Activated T-cell treated with anti-CD3 and anti-CD28 coated beads for 48 hours (primary cell): ENCODE data around the gene ZSCAN1.

Experiments used
- DNase-seq: peaks from one replicate; pipeline ENCODE4 v3.0.0-alpha.2; 2020; ENCODE audit warnings: low read depth

Gene ZSCAN1

DNA sequence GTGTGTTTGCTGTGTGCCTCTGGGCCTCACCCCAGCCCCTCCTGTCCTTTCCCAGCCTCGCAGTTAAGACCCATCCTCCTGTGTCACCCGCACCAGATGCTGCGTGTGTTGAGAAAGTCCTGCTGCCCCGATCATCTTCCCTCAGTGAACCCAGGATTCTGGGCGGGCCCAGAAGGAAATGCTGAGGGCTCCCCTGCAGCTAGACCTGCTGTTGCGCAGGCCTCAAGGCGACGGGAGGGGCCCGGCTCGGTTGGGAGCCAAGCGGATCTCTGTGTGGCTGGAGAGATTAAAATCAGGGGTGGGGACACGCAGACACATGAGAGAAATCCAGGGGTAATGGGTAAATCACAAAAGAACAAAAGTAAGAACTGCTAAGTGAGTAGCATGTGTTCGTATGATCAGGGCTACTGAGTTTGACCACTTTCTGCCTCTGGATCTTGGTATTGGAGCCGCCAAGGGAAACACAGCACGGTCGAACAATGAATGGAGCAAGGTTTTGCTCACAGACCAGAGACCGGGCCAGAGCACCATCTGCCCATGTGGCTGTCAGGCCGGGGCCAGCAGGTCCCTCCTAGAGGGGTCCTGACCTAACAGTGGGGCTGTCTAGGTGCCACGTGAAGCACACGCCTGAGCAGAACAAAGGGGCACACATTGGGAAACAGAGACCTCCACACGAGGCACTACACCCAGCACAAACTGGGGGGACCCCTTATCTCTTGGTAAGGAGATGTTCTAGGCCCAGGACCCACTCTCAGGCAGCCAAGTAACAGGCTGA is 7.1 kb downstream of the ZSCAN1 start:
- no peak for DNase-seq

DNA sequence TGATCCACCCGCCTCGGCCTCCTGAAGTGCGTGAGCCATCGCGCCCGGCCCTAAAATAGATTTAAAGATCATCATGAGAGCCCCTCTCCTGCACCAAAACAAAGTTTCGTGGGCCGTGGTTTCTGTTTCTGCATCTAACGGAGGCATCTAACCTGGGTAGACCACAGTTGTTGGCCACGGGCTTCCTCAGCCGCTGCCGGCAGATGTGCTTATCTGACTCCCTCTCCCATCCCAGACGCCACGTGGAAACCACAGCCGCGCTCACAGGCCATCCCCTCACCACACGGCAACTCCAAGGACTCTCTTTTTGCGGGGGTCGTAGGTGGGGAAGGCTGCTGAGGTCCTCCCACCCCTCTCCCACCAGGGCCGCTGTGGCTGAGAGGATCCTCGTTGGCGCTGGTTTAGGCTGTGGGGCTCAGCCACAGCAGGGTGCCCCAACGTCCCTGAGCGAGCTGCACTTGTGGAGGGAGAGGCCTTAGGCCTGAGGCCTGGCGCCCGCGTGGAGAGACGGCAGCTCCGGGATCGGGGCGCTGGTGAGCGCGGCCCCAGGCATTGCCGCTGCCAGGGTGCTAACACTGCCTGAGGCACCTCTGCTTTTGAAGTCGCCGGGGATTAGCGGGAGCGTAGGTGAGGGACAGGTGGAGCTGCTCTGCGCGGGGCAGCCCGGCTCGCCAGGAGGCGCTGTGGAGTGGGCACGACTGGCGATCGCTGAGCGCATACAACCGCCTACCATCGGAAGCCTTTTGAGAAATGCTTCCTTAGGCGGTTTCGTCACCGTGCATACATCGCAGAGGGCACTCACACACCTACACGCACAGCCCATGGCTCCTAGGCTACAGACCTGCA is 8.9 kb downstream of the ZSCAN1 start:
- DNase-seq = no peak

DNA sequence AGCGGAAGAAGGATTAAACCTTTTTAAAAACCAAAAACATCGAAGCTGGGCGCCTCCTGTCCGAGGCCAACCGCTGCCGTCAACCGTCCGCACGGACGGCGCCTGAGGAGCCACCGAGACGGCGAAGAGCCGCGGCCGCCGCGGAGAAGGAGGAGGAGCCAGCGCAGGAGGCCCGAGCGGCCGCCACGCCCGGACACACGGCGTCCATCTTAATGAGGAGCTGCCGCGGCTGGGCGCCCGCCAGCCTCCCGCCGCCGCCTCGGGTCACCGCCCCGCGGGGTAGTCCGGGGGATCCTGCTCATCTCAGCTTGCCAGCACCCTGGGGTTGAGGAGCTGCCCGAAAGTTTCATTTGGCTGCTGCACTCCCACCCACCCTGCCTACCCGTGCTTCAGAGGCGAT is 10.6 kb downstream of the ZSCAN1 start:
- no peak for DNase-seq

DNA sequence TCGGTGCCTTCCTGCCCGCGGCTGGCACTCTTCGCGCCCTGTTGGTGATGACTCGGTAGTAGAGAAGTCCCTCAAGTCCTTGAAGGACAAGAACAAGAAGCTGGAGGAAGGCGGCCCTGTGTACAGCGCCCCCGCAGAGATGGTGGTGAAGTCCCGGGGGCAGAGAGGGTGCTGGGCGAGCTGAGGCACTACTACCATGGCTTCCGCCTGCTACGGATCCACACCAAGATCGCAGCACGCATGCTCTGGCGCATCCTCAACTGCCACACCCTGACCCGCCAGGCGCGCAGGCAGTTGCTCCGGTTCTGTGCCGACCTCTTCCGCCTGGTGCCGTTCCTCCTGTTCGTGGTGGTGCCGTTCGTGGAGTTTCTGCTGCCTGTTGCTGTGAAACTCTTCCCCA is 11.1 kb downstream of the ZSCAN1 start:
- DNase-seq = no peak

DNA sequence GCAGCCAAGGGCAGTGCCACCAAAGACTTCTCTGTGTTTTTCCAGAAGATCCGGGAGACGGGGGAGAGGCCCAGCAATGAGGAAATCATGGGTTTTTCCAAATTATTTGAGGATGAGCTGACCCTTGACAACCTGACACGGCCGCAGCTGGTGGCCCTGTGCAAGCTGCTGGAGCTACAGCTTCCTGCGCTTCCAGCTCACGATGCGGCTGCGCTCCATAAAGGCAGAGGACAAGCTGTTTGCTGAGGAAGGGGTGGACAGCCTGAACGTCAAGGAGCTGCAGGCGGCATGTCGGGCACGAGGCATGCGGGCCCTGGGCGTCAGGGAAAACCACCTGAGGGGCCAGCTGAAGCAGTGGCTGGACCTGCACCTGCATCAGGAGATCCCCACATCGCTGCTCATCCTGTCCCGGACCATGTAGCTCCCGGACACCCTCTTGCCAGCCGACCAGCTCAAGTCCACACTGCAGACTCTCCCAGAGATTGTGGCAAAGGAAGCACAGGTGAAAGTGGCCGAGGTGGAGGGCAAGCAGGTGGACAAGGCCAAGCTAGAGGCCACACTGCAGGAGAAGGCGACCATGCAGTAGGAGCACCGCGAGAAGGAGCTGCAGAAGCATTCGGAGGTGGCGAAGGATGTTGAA is 11.7 kb downstream of the ZSCAN1 start:
- no peak for DNase-seq

DNA sequence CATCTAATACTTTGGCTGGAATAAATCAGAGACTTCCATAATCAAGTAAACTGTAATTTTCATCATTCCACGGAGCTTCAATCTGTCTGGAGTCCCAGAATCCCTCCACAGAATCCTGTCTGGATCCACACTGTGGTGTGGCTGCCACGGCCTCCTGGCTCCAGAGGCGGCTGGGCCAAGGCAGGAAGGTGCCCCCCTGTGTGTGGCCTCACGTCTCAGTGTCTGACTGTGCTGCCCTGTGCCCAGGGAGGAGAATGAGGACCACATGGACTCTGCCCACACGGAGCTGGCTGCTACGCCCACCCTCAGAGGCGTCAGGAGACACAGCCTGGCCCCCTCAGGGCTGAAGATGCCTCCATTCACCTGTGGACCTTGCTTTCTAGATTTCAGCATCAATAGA is 13.0 kb downstream of the ZSCAN1 start:
- no peak for DNase-seq

DNA sequence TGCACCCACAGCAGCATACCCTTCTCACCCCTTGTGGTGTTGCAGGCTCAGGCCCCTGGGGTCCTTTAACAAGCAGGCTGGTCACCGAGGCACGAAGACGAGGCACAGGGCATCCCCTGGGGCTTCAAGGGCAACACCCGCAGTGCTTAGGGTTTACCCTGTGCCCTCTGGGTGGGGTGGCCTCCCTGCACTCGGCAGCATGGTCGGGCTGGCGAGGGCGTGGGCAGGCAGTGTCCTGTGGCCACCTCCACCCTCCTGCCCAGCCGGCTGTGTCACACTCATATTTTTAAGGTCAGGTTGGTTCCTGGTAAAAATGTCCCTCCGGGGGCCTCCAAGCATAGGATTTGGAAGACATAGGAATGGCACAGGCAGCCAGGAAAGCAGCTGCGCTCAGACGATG is 13.8 kb downstream of the ZSCAN1 start:
- DNase-seq = no peak

DNA sequence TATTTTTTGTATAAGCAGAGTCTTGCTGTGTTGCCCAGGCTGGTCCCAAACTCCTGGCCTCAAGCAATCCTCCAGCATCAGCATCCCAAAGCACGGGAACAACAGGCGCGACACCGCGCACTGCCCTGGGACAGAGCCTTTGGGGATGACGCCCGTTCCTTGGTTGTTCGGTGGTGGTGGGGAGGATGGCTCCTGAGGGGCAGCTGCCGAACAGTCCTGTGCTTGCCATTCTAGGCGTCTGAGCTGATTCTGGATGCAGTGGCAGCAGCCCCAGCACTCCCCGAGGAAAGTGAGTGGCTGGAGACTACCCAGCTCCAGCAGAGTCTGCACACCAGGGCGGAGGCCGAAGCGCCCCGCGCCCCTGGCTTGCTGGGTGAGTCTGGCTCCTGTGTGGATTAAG is 18.4 kb downstream of the ZSCAN1 start:
- no peak for DNase-seq

DNA sequence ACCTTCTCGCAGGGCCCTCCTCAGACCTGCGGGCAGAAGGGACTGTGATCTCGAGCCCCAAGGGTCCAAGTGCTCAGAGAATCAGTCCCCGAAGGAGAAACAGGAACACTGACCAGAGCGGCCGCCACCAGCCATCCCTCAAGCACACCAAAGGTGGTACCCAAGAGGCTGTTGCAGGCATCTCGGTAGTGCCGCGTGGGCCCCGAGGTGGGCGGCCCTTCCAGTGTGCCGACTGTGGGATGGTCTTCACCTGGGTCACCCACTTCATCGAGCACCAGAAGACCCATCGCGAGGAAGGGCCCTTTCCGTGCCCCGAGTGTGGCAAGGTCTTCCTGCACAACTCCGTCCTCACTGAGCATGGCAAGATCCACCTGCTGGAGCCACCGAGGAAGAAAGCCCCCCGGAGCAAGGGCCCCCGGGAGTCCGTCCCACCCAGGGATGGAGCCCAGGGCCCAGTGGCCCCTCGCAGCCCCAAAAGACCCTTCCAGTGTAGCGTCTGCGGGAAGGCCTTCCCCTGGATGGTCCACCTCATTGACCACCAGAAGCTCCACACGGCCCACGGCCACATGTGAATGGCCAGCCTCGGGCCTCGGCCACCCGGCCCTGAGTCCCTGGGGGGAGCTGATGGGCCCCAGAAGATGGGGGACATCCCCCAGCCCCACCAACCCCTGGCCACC is 19.8 kb downstream of the ZSCAN1 start:
- DNase-seq = no peak

DNA sequence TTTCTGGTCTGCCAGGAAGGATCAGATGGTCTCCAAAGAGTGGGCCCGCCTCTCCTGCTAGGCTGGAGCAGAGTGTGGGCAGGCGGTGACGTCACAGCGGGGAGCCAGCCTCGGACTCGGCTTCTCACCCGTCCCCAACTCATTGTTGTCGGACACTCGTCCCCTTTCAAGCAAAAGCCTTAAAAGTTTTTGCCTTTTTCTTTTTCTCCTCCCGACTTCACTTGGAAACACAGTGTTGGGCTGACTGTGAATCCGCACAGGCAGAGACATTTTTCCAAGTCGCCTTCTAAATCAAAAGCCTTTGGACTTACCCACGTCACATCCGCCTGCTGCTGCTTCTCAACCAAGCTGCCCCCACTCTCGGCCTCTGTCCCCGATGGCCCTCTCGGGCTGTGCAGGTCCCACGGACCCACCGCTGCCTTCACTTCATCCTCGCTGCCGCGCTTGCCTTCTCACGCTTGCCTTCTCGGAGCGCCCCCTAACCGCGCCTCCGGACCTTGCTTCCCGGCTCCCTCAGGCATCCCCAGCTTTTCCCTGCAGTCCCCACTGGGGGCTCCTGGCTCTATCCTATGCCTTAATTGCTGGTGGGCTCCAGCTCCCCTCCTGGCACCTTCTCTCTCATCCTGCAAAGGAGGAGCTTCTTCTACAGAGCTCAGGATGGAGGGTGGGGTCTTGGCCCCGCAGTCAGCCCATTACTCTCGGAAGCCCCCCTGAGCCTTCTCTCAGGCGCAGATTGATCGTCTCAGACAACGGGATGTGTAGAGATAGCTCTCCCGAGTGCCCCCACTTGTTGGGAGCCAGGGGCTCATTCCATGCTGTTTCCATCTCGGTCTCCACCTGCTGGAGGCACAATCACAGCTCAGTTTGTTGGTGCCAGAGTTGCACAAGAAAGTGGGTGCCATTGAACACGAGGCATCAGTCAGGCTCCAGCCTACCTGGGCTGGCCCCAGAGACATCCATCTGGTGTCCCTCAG is 21.4 kb downstream of the ZSCAN1 start:
- no peak for DNase-seq

DNA sequence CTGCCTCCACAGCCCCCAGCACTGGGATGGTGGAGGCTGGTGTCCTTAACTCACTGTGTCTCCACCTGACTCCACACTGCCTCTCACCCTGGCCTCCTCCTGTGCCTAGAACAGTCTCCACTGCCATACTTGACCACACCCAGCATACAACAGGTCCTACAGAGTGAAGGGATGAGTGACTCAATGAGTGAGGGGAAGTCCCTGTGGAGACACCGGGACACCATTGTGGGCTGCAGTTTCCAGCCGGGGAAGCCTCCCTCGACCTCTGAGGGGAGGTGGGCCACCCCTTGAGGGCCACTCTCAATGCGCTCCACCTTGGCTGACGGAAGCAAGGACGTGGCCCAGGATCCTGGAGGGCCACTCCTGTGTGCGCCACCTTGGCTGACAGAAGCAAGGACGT is 22.4 kb downstream of the ZSCAN1 start:
- DNase-seq = no peak

DNA sequence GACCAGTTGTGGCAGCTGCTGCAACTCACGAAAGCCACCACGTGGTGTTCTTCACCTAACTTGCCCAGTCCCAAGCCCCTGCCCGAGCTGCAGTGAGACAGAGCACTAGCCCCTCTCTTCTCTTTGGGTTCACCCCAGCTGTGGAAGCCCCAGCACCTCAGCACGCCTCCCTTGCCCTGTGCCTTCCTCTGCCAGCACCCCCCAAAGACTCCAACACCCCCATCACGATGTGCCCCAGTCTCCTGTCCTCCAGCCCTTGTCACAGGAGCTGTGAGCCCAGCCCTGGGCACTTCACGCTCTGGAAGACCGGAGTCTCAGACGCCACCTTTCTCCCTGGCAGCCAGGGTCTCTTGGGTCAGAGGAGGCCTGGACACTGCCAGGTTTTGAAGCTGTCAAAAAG is 23.0 kb downstream of the ZSCAN1 start:
- no peak for DNase-seq

DNA sequence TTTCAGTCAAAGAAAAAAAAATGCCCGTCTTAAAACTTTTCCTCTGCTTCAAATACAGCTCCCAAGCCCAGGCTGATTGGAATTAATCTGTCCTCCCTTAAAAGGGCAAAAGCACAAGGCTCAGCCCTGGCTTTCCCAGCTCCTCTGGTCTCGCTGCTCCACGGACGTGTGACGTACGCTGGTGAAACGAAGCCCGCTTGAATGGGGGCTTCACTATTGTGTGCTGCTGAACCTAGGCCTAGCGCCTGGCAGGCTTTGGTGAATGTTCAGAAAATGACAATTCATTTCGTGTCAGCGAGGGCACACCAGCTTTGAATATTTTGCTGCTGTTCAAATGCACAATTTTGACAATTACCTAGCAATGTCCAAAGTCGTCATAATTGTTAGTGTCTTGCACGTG is 24.6 kb downstream of the ZSCAN1 start:
- no peak for DNase-seq

DNA sequence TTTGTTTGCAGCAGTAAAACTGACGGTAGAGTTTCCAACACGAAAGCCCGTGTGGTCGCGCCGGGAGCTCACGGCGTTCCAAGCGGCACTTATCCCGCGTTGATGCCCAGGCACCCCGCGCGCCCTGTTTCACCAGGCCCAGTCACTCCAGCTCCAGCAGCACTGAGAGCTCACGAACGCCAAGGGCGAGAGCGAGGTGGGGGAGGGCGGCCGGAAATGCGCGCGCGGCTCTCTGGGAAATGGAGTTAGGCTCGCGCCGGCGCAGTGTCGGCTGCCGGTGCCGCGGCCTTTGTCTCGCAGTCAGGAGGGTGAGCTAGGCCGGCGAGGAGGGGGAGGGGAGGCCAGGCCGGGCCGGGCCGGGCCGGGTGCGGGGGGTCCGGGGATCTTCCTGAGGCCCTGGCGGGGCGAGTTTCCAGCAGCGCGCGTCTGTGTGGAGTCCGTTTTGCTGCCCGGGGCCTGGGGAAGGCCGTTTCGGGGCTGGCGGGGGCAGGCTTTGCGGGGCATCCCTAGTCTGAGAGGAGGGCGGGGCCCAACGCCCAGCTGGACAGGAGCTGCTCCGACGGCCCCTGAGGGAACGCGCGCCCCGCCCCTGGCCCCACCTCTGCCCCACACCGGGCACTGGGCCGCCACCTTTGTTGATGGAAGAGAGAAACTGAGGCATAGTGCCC is 25.3 kb downstream of the ZSCAN1 start, which contains the start of gene ZNF135:
Gene ZNF135, plus strand, starts transcription at position 280 of the 668 bp plus-strand sequence. CDS start 721 bp downstream, outside the sequence.
- DNase-seq = peak; percentile 50

DNA sequence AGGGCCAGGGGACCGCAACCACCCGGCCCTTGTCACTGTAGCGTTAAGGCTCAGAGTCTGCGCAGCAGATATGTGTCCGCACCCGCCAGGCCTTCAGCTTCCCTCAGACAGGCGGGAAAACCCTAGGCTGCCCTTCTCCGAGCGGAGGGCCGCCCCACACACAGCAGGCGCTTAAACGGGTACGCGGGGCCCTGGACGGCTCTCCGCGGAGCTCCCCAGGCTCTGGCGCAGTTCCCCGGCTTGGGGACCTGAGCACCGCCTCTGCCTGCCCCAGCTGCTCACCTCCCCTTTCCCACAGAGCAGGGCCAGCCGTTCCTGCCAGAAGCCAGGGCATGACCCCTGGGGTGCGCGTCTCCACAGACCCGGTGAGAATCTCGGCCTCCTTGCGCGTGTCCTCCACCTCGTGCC is 25.9 kb downstream of the ZSCAN1 start:
- DNase-seq = no peak

DNA sequence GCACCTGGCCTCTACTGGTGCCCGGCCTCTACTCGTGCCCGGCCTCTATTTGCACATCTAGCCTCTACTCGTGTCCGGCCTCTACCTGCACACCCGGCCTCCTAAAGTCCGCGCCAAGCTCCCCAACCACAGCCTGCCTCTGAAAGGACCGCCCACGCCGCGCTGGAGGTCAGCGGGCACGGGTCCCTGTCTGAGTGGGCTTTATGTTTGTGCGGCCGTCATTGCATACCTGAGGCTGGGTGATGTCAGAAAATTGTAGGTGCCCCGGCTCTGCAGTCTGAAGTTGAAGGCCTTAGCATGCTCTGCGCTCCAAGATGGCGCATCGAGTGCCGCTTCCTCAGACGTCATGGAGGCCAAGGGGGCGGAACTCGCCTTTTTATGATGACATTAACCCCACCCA is 26.4 kb downstream of the ZSCAN1 start:
- DNase-seq = no peak

DNA sequence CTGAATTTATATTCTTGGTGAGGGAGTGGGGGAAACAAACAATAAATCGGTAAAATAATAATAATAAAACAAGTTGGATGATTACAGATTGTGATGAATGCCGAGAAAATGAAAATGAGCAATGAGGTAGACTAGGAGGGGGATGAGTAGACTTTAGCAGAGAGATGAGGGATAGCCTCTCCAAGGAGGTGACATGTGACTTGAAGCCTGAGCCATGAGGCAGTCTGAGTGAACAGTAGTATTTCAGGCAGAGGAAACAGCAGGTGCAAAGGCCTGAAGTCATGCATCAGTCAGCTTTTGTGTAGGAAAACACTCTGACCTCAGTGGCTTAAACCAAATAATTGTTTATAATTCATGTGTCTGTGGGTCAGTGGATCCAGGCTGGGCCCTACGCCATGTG is 29.9 kb downstream of the ZSCAN1 start:
- DNase-seq = no peak

DNA sequence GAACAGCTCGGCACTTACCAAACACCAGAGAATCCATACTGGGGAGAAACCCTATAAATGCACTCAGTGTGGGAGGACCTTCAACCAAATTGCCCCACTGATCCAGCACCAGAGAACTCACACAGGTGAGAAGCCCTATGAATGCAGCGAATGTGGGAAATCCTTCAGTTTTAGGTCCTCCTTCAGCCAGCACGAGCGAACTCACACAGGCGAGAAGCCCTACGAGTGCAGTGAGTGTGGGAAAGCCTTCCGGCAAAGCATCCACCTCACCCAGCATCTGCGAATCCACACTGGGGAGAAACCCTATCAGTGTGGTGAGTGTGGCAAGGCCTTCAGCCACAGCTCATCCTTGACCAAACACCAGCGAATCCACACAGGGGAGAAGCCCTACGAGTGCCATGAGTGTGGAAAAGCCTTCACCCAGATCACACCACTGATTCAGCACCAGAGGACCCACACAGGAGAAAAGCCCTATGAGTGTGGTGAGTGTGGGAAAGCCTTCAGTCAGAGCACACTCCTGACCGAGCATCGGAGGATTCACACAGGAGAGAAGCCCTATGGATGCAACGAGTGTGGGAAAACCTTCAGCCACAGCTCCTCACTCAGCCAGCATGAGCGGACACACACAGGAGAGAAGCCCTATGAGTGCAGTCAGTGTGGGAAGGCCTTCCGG is 33.6 kb downstream of the ZSCAN1 start:
- DNase-seq = no peak

DNA sequence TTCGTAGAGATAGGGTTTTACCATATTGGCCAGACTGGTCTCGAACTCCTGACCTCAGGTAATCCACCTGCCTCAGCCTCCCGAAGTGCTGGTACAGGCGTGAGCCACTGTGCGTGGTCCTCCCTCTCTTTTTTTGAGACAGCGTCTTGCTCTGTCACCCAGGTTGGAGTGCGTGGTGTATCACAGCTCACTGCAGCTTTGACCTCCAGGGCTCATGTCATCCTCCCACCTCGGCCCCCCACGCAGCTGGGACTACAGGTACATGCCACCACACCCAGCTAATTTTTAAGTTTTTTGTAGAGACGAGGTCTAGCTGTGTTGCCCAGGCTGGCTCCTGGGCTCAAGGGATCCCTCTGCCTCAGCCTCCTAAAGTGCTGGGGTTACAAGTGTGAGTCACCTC is 46.0 kb downstream of the ZSCAN1 start:
- DNase-seq = no peak

DNA sequence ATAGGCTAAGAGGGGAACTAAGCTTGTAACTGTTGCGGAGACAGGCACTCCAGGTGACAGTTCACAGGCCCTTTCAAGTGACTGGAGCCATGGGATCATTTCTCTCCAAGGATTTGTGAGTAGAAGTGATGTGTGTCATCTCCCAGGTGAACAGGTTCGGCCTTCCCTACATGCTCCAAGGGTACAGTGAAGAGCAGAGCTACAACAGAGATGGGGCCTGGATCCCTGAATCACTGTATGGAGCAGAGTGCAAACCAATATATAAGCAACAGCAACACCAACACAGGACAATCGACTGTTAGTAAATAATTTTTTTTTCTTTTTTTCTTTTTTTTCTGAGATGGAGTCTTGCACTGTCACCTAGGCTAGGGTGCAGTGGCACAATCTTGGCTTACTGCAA is 49.2 kb downstream of the ZSCAN1 start:
- no peak for DNase-seq
